Inferior parietal cortex (tissue), 1 donor: ENCODE measurements around the gene DCK.
A peak's percentile ranks its signal among the peaks of the same experiment; 100 is the strongest.

Source experiments
- DNase-seq: peaks from one replicate; pipeline ENCODE4 v3.0.0-alpha.2; 2016; ENCODE audit errors: extremely low spot score

DCK gene

GRCh38 chr4:71062436-71062835, 69.0 kb downstream of the DCK start:
- no peak for DNase-seq

GRCh38 chr4:71063711-71064110, 70.3 kb downstream of the DCK start:
- no peak for DNase-seq

- no peak for DNase-seq
These were observed 71.1 kb downstream of the DCK start for GRCh38 chr4:71064521-71064920.

GRCh38 chr4:71065991-71066510, 72.6 kb downstream of the DCK start:
- no peak for DNase-seq

GRCh38 chr4:71066737-71067716, 73.6 kb downstream of the DCK start:
- DNase-seq = no peak

- DNase-seq = no peak
These were observed 75.6 kb downstream of the DCK start for GRCh38 chr4:71069063-71069462.

- no peak for DNase-seq
These were observed 76.6 kb downstream of the DCK start for GRCh38 chr4:71070015-71070414.

- peak; percentile 9 for DNase-seq
These were observed 81.2 kb downstream of the DCK start for GRCh38 chr4:71074452-71075299.
